ENCODE results near the gene COL16A1.

- no peak for TF ChIP-seq ZFP41 (tag by site-specific recombination; IDR thresholded peaks at IDR 0.05; ENCODE audit: borderline replicate concordance)
- TF ChIP-seq CTCF (tag by site-specific recombination; IDR thresholded peaks at IDR 0.05), result no peak
- no peak for TF ChIP-seq ZNF624 (tag by site-specific recombination; IDR thresholded peaks at IDR 0.05)
- no peak for TF ChIP-seq KLF16 (tag by site-specific recombination; IDR thresholded peaks at IDR 0.05)
- no peak for TF ChIP-seq TCF7L2 (IDR thresholded peaks at IDR 0.05; ENCODE audit: borderline replicate concordance, low read depth, low read length)
- no peak for TF ChIP-seq ZNF600 (tag by site-specific recombination; IDR thresholded peaks at IDR 0.05)
- no peak for TF ChIP-seq FEZF1 (tag by site-specific recombination; IDR thresholded peaks at IDR 0.05)
- TF ChIP-seq ZNF302 (tag by site-specific recombination; IDR thresholded peaks at IDR 0.05; ENCODE audit: low read depth), result no peak
- no peak for TF ChIP-seq REST (tag by site-specific recombination; IDR thresholded peaks at IDR 0.05)
- TF ChIP-seq ZBTB21 (tag by site-specific recombination; IDR thresholded peaks at IDR 0.05), result no peak
- TF ChIP-seq ZNF311 (tag by site-specific recombination; IDR thresholded peaks at IDR 0.05; ENCODE audit: borderline replicate concordance), result no peak
- TF ChIP-seq ZNF76 (tag by site-specific recombination; IDR thresholded peaks at IDR 0.05; ENCODE audit: borderline replicate concordance, low read depth), result no peak
- no peak for TF ChIP-seq ZBTB49 (tag by site-specific recombination; IDR thresholded peaks at IDR 0.05; ENCODE audit: low read depth)
- TF ChIP-seq ZNF140 (tag by site-specific recombination; IDR thresholded peaks at IDR 0.05), result no peak
Measured at GRCh38 chr1:31693231-31693630, 10.6 kb downstream of the COL16A1 start.
